ENCODE measurements around the gene CSRP1. TPM values are rescaled to one million over a fixed set of nuclear protein-coding genes. Genes with fewer than 3 reads are reported as not detected.

CSRP1 gene
- total RNA-seq, 1 experiment from 2014 or later = 14.3 TPM

DNA sequence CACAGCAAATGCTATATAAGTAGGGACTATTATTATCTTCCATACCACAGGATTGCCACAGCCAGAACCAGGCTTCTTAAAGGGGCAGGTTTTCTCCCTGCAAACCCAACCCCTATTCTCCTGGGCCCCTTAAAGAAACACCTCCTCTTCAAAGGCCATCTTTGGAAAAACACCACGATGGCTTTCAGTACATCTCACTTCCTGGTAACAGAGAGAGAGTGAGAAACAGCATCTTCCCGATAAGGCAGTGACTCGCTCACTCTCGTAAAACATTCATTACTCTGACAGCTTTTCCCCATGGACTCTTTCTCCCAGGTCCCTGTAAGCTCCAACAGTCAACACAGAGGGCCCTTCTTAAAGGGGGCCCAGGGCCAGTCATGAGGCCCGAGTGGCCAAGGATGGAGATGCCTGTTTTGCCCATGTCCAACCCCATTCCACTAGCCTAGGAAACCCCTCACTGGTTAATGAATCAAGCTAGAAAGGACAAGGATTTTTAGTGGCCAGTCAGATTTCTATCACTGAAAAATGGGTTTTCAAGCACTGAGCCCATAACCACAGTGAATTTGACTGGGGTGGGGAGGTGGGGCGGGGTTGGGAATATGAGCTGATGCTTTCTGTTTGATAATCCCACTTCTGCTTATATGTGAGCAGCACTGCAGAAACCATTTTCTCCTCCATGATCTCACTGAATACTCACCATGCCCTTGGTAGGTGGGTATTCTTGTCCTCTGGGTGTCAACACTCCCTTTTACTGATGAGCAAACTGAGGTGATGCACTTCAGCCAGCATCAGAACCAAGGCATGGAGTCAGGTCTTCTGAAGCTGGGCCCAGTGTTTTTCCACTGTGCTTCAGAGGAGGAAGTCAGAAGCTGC, 28.4 kb upstream of the CSRP1 start (continued):
- TF ChIP-seq GTF2I (CRISPR knock-in tag; conservative IDR thresholded peaks at IDR 0.05) (no peak), NR2C2 (CRISPR knock-in tag; IDR thresholded peaks at IDR 0.05) (no peak)
- TF ChIP-seq, protein P1, sequence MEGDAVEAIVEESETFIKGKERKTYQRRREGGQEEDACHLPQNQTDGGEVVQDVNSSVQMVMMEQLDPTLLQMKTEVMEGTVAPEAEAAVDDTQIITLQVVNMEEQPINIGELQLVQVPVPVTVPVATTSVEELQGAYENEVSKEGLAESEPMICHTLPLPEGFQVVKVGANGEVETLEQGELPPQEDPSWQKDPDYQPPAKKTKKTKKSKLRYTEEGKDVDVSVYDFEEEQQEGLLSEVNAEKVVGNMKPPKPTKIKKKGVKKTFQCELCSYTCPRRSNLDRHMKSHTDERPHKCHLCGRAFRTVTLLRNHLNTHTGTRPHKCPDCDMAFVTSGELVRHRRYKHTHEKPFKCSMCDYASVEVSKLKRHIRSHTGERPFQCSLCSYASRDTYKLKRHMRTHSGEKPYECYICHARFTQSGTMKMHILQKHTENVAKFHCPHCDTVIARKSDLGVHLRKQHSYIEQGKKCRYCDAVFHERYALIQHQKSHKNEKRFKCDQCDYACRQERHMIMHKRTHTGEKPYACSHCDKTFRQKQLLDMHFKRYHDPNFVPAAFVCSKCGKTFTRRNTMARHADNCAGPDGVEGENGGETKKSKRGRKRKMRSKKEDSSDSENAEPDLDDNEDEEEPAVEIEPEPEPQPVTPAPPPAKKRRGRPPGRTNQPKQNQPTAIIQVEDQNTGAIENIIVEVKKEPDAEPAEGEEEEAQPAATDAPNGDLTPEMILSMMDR (IDR thresholded peaks at IDR 0.05) = no peak

DNA sequence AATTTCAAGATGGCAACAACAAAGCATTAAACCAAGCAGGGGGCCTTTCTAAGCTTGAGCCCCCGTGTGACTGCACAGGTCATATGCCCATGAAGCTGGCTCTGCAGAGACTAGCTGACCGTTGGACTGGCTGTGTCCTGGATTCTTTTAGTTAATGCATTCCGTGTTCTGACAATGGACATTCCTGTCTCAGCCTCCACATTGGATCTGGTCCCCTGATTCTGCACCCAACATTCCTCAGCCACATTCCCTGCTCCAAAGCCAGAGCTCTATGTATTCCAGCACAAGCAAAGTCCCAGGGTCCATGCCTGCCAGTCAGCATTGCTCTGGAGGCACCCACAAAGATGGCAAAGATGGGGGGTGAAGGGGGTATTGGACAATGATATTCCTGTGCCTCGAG, 26.9 kb upstream of the CSRP1 start:
- TF ChIP-seq, protein P2, sequence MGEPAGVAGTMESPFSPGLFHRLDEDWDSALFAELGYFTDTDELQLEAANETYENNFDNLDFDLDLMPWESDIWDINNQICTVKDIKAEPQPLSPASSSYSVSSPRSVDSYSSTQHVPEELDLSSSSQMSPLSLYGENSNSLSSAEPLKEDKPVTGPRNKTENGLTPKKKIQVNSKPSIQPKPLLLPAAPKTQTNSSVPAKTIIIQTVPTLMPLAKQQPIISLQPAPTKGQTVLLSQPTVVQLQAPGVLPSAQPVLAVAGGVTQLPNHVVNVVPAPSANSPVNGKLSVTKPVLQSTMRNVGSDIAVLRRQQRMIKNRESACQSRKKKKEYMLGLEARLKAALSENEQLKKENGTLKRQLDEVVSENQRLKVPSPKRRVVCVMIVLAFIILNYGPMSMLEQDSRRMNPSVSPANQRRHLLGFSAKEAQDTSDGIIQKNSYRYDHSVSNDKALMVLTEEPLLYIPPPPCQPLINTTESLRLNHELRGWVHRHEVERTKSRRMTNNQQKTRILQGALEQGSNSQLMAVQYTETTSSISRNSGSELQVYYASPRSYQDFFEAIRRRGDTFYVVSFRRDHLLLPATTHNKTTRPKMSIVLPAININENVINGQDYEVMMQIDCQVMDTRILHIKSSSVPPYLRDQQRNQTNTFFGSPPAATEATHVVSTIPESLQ (CRISPR knock-in tag; IDR thresholded peaks at IDR 0.05) = no peak
- TF ChIP-seq, protein P3, sequence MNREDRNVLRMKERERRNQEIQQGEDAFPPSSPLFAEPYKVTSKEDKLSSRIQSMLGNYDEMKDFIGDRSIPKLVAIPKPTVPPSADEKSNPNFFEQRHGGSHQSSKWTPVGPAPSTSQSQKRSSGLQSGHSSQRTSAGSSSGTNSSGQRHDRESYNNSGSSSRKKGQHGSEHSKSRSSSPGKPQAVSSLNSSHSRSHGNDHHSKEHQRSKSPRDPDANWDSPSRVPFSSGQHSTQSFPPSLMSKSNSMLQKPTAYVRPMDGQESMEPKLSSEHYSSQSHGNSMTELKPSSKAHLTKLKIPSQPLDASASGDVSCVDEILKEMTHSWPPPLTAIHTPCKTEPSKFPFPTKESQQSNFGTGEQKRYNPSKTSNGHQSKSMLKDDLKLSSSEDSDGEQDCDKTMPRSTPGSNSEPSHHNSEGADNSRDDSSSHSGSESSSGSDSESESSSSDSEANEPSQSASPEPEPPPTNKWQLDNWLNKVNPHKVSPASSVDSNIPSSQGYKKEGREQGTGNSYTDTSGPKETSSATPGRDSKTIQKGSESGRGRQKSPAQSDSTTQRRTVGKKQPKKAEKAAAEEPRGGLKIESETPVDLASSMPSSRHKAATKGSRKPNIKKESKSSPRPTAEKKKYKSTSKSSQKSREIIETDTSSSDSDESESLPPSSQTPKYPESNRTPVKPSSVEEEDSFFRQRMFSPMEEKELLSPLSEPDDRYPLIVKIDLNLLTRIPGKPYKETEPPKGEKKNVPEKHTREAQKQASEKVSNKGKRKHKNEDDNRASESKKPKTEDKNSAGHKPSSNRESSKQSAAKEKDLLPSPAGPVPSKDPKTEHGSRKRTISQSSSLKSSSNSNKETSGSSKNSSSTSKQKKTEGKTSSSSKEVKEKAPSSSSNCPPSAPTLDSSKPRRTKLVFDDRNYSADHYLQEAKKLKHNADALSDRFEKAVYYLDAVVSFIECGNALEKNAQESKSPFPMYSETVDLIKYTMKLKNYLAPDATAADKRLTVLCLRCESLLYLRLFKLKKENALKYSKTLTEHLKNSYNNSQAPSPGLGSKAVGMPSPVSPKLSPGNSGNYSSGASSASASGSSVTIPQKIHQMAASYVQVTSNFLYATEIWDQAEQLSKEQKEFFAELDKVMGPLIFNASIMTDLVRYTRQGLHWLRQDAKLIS (CRISPR knock-in tag; IDR thresholded peaks at IDR 0.05; ENCODE audit: borderline replicate concordance) = no peak
- no peak for TF ChIP-seq FOXP1 (CRISPR knock-in tag; IDR thresholded peaks at IDR 0.05; ENCODE audit: borderline replicate concordance)
- TF ChIP-seq, protein P4, sequence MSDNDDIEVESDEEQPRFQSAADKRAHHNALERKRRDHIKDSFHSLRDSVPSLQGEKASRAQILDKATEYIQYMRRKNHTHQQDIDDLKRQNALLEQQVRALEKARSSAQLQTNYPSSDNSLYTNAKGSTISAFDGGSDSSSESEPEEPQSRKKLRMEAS (CRISPR knock-in tag; IDR thresholded peaks at IDR 0.05) = no peak
- TF ChIP-seq, protein P5, sequence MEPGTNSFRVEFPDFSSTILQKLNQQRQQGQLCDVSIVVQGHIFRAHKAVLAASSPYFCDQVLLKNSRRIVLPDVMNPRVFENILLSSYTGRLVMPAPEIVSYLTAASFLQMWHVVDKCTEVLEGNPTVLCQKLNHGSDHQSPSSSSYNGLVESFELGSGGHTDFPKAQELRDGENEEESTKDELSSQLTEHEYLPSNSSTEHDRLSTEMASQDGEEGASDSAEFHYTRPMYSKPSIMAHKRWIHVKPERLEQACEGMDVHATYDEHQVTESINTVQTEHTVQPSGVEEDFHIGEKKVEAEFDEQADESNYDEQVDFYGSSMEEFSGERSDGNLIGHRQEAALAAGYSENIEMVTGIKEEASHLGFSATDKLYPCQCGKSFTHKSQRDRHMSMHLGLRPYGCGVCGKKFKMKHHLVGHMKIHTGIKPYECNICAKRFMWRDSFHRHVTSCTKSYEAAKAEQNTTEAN (CRISPR knock-in tag; IDR thresholded peaks at IDR 0.05) = no peak
- no peak for TF ChIP-seq ZNF138 (CRISPR knock-in tag; conservative IDR thresholded peaks at IDR 0.05)
- TF ChIP-seq ETV6 (CRISPR knock-in tag; IDR thresholded peaks at IDR 0.05) = no peak
- TF ChIP-seq, protein P6, sequence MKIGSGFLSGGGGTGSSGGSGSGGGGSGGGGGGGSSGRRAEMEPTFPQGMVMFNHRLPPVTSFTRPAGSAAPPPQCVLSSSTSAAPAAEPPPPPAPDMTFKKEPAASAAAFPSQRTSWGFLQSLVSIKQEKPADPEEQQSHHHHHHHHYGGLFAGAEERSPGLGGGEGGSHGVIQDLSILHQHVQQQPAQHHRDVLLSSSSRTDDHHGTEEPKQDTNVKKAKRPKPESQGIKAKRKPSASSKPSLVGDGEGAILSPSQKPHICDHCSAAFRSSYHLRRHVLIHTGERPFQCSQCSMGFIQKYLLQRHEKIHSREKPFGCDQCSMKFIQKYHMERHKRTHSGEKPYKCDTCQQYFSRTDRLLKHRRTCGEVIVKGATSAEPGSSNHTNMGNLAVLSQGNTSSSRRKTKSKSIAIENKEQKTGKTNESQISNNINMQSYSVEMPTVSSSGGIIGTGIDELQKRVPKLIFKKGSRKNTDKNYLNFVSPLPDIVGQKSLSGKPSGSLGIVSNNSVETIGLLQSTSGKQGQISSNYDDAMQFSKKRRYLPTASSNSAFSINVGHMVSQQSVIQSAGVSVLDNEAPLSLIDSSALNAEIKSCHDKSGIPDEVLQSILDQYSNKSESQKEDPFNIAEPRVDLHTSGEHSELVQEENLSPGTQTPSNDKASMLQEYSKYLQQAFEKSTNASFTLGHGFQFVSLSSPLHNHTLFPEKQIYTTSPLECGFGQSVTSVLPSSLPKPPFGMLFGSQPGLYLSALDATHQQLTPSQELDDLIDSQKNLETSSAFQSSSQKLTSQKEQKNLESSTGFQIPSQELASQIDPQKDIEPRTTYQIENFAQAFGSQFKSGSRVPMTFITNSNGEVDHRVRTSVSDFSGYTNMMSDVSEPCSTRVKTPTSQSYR (CRISPR knock-in tag; IDR thresholded peaks at IDR 0.05) = no peak
- TF ChIP-seq MXD4 (CRISPR knock-in tag; IDR thresholded peaks at IDR 0.05; ENCODE audit: borderline replicate concordance) = no peak
- TF ChIP-seq, protein P7, sequence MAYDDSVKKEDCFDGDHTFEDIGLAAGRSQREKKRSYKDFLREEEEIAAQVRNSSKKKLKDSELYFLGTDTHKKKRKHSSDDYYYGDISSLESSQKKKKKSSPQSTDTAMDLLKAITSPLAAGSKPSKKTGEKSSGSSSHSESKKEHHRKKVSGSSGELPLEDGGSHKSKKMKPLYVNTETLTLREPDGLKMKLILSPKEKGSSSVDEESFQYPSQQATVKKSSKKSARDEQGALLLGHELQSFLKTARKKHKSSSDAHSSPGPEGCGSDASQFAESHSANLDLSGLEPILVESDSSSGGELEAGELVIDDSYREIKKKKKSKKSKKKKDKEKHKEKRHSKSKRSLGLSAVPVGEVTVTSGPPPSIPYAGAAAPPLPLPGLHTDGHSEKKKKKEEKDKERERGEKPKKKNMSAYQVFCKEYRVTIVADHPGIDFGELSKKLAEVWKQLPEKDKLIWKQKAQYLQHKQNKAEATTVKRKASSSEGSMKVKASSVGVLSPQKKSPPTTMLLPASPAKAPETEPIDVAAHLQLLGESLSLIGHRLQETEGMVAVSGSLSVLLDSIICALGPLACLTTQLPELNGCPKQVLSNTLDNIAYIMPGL (CRISPR knock-in tag; IDR thresholded peaks at IDR 0.05) = no peak
- TF ChIP-seq SMAD3 (CRISPR knock-in tag; IDR thresholded peaks at IDR 0.05; ENCODE audit: borderline replicate concordance) = no peak
- TF ChIP-seq ZNF317 (CRISPR knock-in tag; IDR thresholded peaks at IDR 0.05; ENCODE audit: borderline replicate concordance, low read depth) = no peak
- TF ChIP-seq, protein P8, sequence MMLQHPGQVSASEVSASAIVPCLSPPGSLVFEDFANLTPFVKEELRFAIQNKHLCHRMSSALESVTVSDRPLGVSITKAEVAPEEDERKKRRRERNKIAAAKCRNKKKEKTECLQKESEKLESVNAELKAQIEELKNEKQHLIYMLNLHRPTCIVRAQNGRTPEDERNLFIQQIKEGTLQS (CRISPR knock-in tag; conservative IDR thresholded peaks at IDR 0.05) = no peak
- ChIA-PET CTCF (interaction anchor here (1.0 to 8.2 kb wide), 6 partner anchors 9 to 362 kb away, joined by 3 to 87 read pairs (median 16); no protein-coding TSS in a partner anchor), POLR2A (no interaction called here)
- Mint-ChIP-seq H3K36me3 (no peaks in the 10 kb centered on the region), H3K27ac (no peak overlapping the region), H3K4me1 (peaks cover 32% of the 10 kb centered on the region), H3K27me3 (ENCODE audit: low read depth) (peaks cover 29% of the 10 kb centered on the region), H3K9me3 (no peaks in the 10 kb centered on the region), H3K4me3 (no peak overlapping the region)
- no peak for DNase-seq (ENCODE audit: low spot score)
- no peak for ATAC-seq
